GM19023 (cell line): ENCODE measurements around the gene PIGS.
"Not testable (repeated sequence)": the region's sequence is repeated elsewhere in the genome, so short reads cannot be mapped to it uniquely, and the experiment has no call there.

Source experiments
- ATAC-seq: cut with Tn5 transposase; IDR thresholded peaks from one replicate; pipeline ENCODE4 v1.9.1; 2021; ENCODE audit warnings: mild to moderate bottlenecking, moderate library complexity; ENCODE audit not compliant: unreplicated experiment

The PIGS gene

GRCh38 chr17:28579526-28579925 is 8.2 kb upstream of the PIGS start:
- no peak for ATAC-seq

- no peak for ATAC-seq
Observed at GRCh38 chr17:28578246-28579195, 7.2 kb upstream of the PIGS start.

- ATAC-seq = no peak
Observed at GRCh38 chr17:28577466-28577824, 6.1 kb upstream of the PIGS start.

- ATAC-seq = peak; percentile 87
Observed at GRCh38 chr17:28576758-28577465, 5.6 kb upstream of the PIGS start, which contains the start of gene ALDOC. ALDOC (minus strand) TSS chr17:28576895; CDS start chr17:28575532, 1,363 bp downstream.

GRCh38 chr17:28576016-28576415 is 4.7 kb upstream of the PIGS start:
- not testable (repeated sequence) for ATAC-seq

GRCh38 chr17:28575126-28575795 is 3.9 kb upstream of the PIGS start:
- ATAC-seq = no peak

GRCh38 chr17:28574526-28574925 is 3.2 kb upstream of the PIGS start:
- no peak for ATAC-seq

- no peak for ATAC-seq
Observed at GRCh38 chr17:28573966-28574480, 2.7 kb upstream of the PIGS start.

- ATAC-seq = no peak
Observed at GRCh38 chr17:28573521-28573920, 2.2 kb upstream of the PIGS start.

GRCh38 chr17:28573040-28573380 is 1.7 kb upstream of the PIGS start:
- ATAC-seq = no peak

- ATAC-seq = no peak
Observed at GRCh38 chr17:28572259-28573039, 1.1 kb upstream of the PIGS start.

- peak; percentile 38 for ATAC-seq
Observed at GRCh38 chr17:28570716-28571360, 486 bp downstream of the PIGS start.

- ATAC-seq = no peak
Observed at GRCh38 chr17:28569446-28569845, 1.9 kb downstream of the PIGS start.

GRCh38 chr17:28567604-28568003 is 3.7 kb downstream of the PIGS start:
- no peak for ATAC-seq

GRCh38 chr17:28563475-28563874 is 7.8 kb downstream of the PIGS start:
- ATAC-seq = no peak

- no peak for ATAC-seq
Observed at GRCh38 chr17:28555022-28555421, 16.3 kb downstream of the PIGS start.

GRCh38 chr17:28554565-28554964 is 16.8 kb downstream of the PIGS start:
- ATAC-seq = no peak

- ATAC-seq = no peak
Observed at GRCh38 chr17:28553000-28553505, 18.3 kb downstream of the PIGS start.

GRCh38 chr17:28552176-28552999 is 18.9 kb downstream of the PIGS start, which contains the start of gene UNC119:
UNC119 (minus strand) TSS chr17:28552624; CDS start chr17:28552557, 67 bp downstream.
- ATAC-seq = peak; percentile 48
